ENCODE results near the gene FGGY. TPM values are rescaled to one million over a fixed set of nuclear protein-coding genes. Genes with fewer than 3 reads are reported as not detected.

Gene FGGY
- total RNA-seq, 1 donor from 2014 or later, result 23.1 TPM

DNA sequence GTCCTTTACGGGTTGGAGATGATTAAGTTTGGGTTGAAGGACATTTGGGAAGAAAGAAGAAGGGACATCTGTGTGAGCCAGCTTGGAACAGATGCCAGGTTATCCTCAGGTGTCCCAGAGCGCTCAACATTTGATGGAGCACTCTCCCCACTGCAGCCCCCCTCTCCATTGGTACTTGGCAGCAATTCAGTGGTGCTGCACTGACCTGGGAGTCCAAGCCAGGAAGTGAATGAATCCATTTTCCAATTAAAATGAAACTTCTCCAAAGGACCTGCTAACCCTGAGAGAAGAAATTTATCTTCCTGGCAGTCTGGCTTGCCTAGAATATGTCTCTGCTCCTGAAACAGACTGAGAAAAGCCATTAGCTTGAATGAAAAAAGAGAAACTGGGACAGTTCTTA, 67.1 kb downstream of the FGGY start:
- no peak for DNase-seq
- ATAC-seq (ENCODE audit: poor library complexity), result no peak
- intact Hi-C loops (cut with DNase I), result no loop called here

DNA sequence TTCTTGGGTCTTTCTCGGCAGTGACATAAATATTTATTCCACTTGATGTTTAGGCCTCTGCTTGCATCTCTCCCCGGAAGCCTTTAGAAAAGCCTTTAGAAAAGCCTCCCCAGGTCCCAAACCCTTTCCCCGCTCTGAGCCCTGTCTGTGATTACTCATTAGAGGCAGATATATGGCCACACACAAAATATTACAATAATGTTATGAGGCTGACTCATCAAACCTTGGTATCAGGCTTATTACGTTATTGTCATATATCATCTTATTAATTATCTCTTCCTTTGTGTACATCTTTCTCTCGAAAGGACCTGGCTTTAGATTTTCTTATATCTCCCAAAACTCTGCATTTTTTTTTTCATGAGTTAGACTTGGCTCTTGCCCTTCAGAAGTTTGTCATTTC, 69.5 kb downstream of the FGGY start:
- no peak for ATAC-seq (ENCODE audit: poor library complexity)
- intact Hi-C loops (cut with DNase I), result no loop called here
- DNase-seq, result no peak

DNA sequence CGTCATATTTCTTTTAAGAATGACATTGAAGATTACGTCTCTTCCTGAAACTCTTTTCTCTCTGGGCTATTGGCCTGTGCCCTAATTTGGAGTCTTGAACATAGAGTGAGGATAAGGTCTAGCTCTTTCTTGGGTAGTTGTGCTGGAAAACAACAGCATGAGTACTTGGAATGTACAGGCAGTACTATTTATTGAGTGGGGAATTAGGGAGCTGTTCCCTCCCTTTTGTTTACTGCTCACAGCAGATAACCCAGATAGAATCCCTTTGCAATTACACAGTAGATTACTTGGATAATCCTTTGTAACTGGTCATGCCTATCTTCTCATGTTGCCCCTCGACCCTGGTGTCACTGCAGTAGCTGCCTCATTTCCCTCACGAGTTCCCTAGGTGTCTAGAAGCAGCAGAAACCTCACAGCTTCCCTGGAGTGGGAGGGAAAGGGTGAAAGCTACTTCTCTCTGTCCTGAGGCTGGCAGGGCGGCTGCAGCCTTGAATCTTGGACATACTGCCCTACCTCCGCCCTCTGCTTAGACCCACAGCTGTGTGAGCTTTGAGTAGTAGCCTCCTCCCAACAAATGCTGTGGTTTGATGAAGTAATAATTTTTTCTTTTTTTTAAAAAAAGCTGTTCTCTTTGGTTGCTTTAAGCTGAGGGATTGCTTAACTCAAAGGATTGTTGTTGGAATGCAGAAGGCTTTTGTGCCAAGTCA, 70.6 kb downstream of the FGGY start:
- DNase-seq (peak; percentile 85), ATAC-seq (ENCODE audit: poor library complexity) (peak; percentile 97)
- intact Hi-C loops (cut with DNase I), result no loop called here

DNA sequence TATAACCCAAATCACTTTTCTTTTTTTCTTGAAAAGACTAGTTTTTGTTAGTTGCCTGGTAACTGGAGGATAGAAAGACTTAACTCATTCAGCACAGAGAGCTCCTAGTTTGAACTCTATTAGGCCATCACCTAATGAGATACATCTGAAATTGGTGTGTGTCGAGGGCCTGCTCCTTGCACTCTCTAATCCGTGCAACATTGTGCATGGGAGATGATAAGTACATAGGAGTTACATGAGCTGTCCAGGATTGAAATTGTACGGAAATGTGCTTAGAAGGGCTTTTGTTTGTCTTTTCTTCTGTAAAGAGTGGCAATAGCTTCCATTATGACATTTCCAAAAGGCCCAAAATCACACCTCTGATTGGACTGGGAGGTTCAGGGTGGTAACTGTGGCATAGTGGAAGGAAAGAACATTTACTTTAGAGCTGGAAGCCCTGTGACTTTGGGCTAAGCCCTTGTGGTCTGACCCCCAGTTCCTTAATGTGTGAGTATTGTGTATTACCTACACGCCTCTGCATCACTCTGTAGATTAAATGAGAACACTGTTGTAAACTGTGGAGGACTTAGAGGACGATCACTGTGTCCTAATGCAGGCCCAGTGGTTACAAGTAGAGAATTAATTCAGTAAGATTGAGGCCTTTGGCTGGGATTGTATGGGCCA, 71.2 kb downstream of the FGGY start:
- intact Hi-C loops (cut with DNase I), result no loop called here
- DNase-seq (no peak), ATAC-seq (ENCODE audit: poor library complexity) (peak; percentile 38)

DNA sequence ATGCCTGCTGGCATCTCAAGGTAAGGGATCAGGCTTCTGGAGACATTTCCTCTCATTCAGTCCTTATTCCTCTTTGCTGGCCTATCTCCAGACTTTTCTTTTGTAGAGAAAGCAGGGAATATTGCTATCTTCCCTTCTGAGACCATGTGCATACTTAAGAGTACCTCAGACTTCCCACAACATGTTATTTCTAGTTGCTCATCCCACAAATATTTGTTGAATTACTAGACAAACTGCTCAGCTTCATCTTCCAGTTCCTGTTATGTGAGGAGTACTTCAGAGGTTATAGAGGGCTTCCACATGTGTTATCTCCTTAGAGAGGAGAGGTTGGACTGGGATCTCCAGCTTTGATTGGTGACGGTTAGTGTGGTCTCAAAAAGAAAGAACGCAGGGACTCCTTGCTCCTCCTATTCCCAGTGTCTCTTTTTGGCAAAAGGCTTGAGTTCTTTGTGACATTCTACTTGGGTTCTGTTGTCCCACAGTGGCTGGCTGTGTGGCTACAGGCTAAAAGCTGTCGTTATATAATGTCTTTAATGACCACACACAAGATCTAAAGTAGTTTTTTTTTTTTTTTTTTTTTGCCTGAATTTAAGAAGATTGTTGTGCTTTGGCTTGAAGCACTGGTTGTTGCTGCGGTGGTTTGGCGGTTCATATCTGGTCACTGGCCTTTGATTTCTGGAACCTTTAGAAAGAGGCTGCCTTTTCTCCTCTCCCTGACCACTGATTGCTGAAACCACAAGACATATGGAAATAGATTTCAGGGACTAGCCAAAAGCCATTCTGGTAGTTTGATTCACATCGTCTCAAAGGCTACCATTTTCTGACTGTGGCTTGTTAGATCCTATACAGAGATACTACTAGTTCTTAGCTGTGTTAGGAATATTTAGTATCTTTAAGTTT, 78.7 kb downstream of the FGGY start:
- intact Hi-C loops (cut with DNase I), result no loop called here
- DNase-seq (no peak), ATAC-seq (ENCODE audit: poor library complexity) (peak; percentile 18)

DNA sequence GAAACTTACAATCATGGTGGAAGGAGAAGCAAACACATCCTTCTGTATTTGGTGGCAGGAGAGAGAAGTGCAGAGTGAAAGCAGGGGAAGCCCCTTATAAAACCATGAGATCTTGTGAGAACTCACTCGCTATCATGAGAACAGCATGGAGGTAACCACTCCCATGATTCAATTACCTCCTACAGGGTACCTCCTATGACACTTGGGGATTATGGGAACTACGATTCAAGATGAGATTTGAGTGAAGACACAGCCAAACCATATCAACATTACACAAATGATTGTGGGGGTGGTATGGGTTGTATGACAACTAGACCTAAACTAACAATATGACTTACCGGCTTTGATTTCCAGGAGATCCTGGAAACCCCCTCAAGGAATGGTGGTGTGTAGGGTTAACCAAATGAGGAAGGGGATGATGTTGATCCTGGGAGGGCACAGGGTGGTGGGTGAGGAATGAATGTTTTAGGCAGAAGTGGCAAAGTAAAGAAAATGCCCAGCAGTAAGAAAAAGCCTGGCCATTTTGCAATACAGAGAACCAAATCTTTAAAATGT, 80.5 kb downstream of the FGGY start:
- ATAC-seq (ENCODE audit: poor library complexity) (no peak), DNase-seq (no peak)
- intact Hi-C loops (cut with DNase I), result no loop called here

DNA sequence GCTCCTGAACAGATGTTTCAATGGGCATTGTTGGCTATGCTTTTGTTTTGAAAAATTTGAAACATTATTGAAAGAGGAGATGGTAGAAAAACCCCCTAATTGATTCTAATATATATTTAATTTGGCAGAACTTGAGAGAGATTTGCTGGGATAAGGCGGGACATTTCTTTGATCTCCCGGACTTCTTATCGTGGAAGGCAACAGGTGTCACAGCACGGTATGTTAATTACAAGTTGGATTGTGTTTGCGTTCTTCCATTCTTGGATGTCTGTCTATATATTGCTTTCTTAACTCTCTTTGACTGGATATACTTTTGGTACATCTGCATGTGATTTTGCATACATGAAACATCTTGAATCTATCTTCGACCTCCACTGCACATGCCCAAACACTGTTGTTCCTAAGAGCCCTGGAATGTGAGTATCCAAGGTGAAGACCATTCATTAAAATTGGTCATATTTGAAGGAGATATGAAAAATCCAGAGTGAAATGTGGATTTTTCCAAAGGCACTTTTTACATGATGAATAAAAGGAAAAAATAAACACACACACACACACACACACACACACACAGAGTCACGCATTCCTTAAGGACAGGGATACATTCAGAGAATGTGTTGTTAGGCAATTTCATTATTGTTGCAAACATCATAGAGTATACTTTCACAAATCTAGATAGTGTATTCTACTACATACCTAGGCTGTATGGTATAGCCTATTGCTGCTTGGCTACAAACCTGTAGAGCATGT, 81.9 kb downstream of the FGGY start:
- ATAC-seq (ENCODE audit: poor library complexity), result no peak
- intact Hi-C loops (cut with DNase I), result no loop called here
- no peak for DNase-seq

DNA sequence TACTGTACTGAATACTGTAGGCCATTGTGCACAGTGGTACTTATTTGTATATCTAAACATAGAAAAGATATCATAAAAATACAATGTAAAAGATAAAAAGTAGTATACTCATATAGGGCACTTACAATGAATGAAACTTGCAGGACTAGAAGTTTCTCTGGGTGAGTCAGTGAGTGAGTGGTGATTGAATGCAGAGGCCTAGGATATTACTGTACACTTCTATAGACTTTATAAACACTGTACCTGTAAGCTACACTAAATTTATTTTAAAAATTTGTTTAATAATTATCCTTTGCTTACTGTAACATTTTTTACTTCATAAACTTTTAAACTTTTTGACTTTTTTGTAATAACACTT, 82.5 kb downstream of the FGGY start:
- intact Hi-C loops (cut with DNase I), result no loop called here

DNA sequence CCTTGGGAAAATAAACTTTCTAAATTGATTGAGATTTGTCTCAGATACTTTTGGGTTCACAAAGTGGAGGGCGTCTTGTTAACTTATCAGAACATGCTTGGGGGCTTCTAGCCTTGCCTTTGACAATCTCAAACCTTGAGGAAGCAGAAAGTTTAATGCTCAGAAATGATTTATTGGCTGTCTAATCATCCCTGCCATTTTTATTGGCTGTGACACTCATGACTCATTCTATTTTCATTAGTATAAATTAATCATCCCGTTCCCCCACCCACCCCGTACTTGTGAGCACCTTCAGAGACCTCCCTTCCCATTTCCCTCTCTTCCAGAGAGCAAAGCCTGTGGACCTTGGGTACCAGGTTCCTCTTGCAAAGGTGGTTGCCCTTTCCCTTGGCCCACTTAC, 87.1 kb downstream of the FGGY start:
- ATAC-seq (ENCODE audit: poor library complexity) (no peak), DNase-seq (no peak)
- intact Hi-C loops (cut with DNase I), result no loop called here

More for the DNA sequence above, 82.5 kb downstream of the FGGY start:
- DNase-seq (no peak), ATAC-seq (ENCODE audit: poor library complexity) (no peak)

DNA sequence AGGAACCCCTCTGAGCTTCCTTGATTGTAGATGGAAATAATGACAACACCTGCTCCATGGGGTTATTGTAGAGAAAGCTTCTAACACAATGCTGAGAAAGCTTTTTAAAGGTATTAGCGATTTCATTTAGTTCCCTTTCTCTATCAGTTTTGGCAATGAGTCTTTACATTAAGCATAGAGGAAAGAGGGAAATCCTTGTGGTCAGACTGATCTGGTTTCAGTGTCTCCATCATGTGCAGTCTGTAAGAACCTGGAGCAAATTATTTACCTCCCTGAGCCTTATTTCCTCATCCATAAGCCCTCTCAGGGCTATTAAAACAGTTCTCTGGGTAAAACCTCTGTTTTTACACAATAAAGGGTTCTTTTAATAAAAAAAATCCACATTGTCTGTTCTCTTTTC, 87.5 kb downstream of the FGGY start:
- intact Hi-C loops (cut with DNase I), result no loop called here
- DNase-seq, result no peak
- no peak for ATAC-seq (ENCODE audit: poor library complexity)

DNA sequence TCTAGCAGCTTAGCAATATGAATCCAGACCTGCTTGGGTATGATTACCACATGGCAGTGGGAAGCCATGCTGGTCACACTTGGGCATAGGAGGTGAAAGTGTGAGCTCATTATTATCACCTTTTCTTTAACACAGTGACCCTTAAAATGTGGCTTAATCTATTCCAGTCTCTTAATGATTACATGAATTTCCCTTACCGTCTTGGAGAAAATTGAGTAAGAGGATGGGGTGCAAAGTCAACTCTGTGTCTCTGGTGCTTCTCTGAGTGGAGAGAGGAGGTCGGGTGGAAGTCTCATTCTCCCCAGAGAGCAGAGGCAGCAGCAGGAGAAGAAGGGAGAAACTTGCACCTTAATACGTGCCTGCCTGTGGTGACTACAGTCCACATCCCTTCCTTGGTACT, 91.3 kb downstream of the FGGY start:
- intact Hi-C loops (cut with DNase I), result no loop called here
- no peak for DNase-seq
- no peak for ATAC-seq (ENCODE audit: poor library complexity)

DNA sequence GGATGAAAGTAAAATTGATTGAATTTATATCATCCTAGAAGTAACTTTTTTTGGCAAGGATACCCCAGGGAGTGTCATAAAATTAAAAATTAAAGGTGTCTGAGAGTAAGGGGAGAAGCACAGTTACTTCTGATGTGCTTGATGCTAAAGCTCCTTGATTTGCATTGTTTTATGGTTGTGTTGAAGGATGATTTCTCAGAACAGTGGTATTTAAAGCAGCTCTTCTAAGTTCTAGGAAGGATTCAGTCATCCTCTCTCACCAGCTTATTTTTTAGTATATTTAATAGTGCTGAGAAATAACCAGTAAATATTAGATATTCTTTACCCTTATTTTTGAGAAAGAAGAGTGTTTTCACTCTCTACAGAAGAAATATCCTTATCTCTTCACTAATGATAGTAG, 93.0 kb downstream of the FGGY start:
- ATAC-seq (ENCODE audit: poor library complexity) (no peak), DNase-seq (no peak)
- intact Hi-C loops (cut with DNase I), result no loop called here

DNA sequence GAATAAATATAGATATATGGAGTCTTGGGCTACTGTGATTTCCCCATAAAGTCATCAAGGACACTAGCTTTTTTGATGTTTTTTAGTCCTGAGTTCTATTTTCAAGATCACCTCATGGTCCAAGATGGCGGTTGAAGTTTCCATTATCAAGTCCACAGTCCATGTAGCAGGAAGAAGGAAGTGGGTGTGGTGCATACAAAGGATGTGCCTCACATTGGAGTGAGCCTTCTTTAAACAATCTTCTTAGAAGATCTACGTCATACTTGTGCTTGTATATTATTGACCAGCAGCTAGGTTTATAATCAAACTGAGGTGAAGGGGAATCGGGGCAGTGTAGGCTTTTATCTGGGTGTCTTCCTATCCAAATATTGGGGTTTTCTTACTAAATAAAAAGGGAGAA, 93.4 kb downstream of the FGGY start:
- intact Hi-C loops (cut with DNase I), result no loop called here
- no peak for DNase-seq
- no peak for ATAC-seq (ENCODE audit: poor library complexity)

DNA sequence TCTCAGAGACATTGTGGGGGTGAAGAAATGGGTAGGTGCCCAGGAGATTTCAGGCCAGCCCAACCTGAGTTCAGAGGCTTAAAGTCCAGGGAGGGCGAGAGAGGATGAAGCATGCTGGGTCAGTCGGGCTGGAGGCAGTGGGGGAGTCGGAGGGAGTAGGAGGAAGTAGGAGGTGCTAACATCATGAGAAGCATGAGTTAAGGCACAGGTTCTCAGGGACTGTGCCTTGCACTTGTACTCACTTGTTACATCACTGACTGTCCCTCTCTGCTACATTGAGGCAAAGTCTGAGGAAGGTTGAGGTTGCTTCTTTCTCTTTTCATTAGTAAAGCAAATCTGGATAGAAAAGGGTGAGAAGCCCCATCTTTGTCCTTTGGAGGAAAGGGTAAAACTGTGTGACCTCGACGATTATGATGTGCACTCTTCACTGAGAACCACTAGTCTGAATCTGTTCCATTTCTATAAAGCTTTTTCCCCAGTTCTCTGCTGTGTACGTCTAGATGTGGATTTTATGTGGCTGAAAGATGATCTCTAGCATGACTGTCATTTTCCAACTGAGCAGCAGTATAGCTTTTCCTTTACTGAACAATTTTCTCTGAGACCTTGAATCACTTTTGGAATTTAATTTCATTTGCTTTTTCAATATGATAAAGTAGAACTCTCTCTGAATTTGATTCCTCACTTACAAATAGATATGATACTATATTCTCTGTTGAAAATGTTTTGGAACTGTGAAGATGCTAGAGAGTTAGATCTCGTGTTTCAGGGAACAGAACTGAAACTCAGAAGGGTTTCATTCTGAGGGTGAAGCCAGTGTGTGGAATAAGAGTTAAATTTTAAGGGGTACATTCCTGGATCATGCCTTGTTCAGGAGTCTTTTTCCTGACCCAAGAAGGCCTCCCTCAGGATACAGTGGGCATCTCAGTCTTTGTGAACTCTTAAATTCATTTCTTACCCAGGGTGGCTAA, 94.6 kb downstream of the FGGY start:
- no peak for DNase-seq
- intact Hi-C loops (cut with DNase I), result no loop called here
- no peak for ATAC-seq (ENCODE audit: poor library complexity)

DNA sequence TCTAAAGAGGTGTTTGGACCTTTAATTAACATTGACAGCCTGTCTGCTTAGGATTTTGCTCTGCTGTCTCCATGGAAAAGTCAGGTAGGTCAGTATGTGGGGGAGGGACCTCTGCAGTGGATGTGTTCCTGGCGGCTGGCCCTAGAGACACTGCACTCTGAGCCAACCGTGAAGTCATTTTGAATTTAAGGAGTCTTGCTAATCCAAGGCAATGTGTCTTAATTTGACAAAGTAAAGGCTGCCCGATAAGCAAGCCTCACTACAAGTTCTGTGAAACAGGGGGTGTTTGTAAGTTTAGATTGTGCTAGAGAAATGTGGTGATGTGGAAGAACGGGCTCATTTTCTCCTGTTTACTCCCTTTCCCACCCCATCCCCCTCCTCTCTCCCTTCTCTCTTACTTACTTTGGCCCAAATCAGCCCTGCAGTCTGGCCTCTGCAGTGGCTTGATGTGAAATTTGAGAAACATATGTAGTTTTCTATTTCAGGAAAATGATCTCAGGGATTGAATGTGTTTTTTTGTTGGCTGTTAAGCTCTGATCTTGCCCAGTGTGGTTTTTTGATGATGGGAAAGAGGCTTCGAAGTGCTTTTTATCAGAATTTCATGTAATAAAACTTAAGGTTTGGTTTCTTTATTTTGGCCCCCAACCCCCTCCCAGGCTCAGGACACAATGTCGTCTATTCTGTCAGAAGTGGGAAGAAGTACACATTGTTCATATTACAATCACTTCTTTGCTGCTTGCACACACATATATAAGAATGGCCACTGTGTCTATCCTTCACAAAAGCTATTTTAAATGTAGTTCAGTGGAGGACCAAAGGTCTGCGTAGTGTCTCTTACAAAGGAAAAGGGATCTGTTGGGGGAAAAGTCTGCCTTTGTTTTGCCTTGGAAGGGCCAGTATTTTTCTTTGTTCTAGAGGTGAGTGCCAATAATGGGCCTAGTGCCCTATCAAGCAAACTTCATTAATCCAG, 96.6 kb downstream of the FGGY start:
- ATAC-seq (ENCODE audit: poor library complexity) (peak; percentile 94), DNase-seq (peak; percentile 83)
- intact Hi-C loops (cut with DNase I), result no loop called here

DNA sequence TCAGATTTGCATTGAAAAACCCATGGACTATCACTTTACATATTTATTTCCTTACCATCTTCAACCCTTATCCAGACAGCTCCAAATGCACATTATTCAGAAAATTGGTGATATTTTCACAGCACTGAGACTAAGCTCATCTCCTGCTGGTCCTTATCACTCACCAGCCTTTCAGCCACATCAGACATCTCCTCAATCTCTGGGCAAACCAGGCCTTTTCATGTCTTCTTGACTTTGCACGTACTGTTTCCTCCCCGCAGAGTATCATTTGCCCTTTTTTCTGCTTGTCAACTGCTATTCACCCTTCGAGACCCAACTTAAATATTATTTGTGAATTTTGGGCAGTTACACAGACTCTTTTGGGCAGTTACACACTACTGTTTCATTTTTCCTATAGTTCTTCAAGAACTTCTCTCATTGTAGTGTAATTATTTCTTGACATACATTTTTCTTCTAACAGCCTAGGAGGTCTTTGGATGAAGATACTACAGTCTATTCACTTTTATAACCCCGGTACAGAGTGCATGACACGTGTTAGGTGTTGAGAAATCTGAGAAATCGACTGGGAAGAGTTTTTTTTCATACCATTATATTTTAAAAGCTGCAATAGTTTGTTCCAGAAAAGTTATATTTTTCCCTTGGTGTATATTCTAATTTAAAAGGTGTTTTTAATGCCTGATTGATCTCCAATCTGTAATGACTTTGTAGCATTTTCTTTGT, 98.0 kb downstream of the FGGY start:
- ATAC-seq (ENCODE audit: poor library complexity), result no peak
- DNase-seq, result no peak
- intact Hi-C loops (cut with DNase I), result no loop called here

Measured in Right ventricle myocardium superior (tissue), 1 donor.